HepG2 (cell line): ENCODE data around the gene MINDY1. TPM values are rescaled to one million over a fixed set of nuclear protein-coding genes. Genes with fewer than 3 reads are reported as not detected.

Experiments used
- ATF7 ChIP-seq, 2 experiments: fragments of 450-650 bp in 1 of 2; sonication (generic) in 1 of 2; formaldehyde crosslinking in 1 of 2; IDR thresholded peaks; 2 replicates each; pipeline versions ENCODE4 v1.4.0 to v1.6.1; 2016 to 2020; ENCODE audit warnings: antibody characterized with exemption in 1 of 2, mild to moderate bottlenecking in 1 of 2, missing genetic modification reagents in 1 of 2
- ATRX ChIP-seq: sonication (generic); formaldehyde crosslinking; IDR thresholded peaks from 2 replicates; pipeline ENCODE4 v1.4.0; 2020; ENCODE audit warnings: missing genetic modification reagents, borderline replicate concordance
- GLMP ChIP-seq: sonication (generic); formaldehyde crosslinking; IDR thresholded peaks from 2 replicates; pipeline ENCODE4 v1.9.0; 2021; ENCODE audit warnings: missing genetic modification reagents, mild to moderate bottlenecking, borderline replicate concordance
- ZFP41 ChIP-seq: sonication (generic); formaldehyde crosslinking; IDR thresholded peaks from 2 replicates; pipeline ENCODE4 v1.4.0; 2020; ENCODE audit warnings: mild to moderate bottlenecking, missing genetic modification reagents, borderline replicate concordance
- ZMAT3 ChIP-seq: sonication (generic); formaldehyde crosslinking; conservative IDR thresholded peaks from 2 replicates; pipeline ENCODE4 v1.7.0; 2021; ENCODE audit warnings: missing genetic modification reagents
- ZMAT5 ChIP-seq: sonication (generic); formaldehyde crosslinking; IDR thresholded peaks from 2 replicates; pipeline ENCODE4 v1.5.0; 2020; ENCODE audit warnings: mild to moderate bottlenecking, low read depth, missing genetic modification reagents, borderline replicate concordance
- ZNF235 ChIP-seq: sonication (generic); formaldehyde crosslinking; IDR thresholded peaks from 2 replicates; pipeline ENCODE4 v1.8.1; 2023; ENCODE audit warnings: mild to moderate bottlenecking, missing genetic modification reagents, borderline replicate concordance
- ZNF326 ChIP-seq: sonication (generic); formaldehyde crosslinking; IDR thresholded peaks from 2 replicates; pipeline ENCODE4 v1.4.0; 2020; ENCODE audit warnings: missing genetic modification reagents, borderline replicate concordance
- polyA plus RNA-seq, 8 experiments: library from polyadenylated mRNA; depleted of rRNA in 3 of 8; stranded (reverse) in 7 of 8; unstranded in 1 of 8; fragments of >200 nt; fragmentation: Illumina TruSeq in 4 of 8; extraction: Trizol in 4 of 8; gene quantifications; 2 replicates each; pipeline versions ENCODE4 v1.2.1 to v1.2.3, GENCODE V29; 2011 to 2016; ENCODE audit warnings: low read depth in 4 of 8, missing spikeins in 1 of 8, mixed read lengths in 1 of 8; ENCODE audit not compliant: insufficient read depth in 1 of 8
- total RNA-seq, 5 experiments: library from RNA; depleted of rRNA; stranded (reverse); fragments of >200 nt; fragmentation: Illumina TruSeq; extraction: Trizol; gene quantifications; 2 replicates each; pipeline ENCODE4 v1.2.3, GENCODE V29; 2016; ENCODE audit warnings: low read depth in 1 of 5
- TF ChIP-seq, protein P1 (sequence below): sonication (generic); formaldehyde crosslinking; IDR thresholded peaks from 2 replicates; pipeline ENCODE4 v1.4.0; 2020; ENCODE audit warnings: missing genetic modification reagents
- TF ChIP-seq, protein P2 (sequence below), 2 experiments: IDR thresholded peaks; 2 replicates each; pipeline ENCODE4 v1.6.1; 2011 to 2012; ENCODE audit warnings: low read length in 2 of 2, borderline replicate concordance in 1 of 2, low read depth in 1 of 2, mild to moderate bottlenecking in 1 of 2, moderate library complexity in 1 of 2
- TF ChIP-seq, protein P3 (sequence below): sonication (generic); formaldehyde crosslinking; IDR thresholded peaks from 2 replicates; pipeline ENCODE4 v1.4.0; 2020; ENCODE audit warnings: missing genetic modification reagents, borderline replicate concordance

MINDY1 gene
- total and polyA plus RNA-seq, 2 of the 13 experiments (the other 11 are each of a cell fraction or from before 2014, with no cell fraction given), result 11.1 to 15.0 TPM

DNA sequence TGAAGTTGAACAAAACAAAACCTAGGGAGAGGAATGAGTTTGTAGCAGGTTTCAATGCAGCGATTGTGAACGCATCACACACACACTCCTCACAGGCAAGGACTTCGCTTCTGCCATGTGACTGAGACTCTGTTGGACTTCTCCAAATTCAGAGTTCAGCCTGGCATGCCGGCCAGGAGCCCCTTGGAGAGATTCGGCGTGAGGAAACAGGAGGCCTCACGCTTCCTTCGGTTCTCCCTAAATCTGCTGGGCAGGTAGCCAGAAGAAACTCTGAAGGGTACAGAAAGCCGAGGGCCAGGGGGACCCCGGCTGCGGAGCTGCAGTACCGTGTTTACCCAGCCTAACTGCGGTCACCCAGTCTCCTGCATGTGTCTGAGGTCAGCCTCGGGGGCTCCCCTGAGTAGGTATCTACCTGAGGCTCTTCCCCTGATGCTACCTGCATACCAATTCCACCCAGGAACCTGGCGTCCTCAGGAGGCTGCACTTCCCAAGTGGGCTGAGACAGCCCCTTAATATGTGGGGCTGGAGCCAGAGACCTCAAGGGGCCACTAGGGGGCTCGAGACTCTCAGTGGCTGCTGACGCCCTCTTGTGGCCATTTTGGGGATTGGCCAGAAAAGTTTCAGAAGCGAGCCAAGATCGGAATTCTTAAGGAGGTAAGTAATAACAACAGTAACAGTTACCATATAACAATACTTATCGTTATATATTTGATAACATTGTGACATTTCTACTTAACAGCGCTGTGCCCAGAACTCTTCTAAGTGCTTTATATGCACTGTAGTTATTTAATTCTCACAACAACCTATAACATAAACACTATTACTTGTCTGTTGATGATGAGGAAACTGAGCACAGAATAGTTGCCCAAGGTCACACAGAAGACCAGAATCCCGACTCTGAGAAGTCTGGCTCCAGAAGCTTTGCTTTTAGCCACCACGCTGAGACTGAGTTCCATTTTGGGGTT is 27.3 kb downstream of the MINDY1 start (continued):
- TF ChIP-seq, protein P1, sequence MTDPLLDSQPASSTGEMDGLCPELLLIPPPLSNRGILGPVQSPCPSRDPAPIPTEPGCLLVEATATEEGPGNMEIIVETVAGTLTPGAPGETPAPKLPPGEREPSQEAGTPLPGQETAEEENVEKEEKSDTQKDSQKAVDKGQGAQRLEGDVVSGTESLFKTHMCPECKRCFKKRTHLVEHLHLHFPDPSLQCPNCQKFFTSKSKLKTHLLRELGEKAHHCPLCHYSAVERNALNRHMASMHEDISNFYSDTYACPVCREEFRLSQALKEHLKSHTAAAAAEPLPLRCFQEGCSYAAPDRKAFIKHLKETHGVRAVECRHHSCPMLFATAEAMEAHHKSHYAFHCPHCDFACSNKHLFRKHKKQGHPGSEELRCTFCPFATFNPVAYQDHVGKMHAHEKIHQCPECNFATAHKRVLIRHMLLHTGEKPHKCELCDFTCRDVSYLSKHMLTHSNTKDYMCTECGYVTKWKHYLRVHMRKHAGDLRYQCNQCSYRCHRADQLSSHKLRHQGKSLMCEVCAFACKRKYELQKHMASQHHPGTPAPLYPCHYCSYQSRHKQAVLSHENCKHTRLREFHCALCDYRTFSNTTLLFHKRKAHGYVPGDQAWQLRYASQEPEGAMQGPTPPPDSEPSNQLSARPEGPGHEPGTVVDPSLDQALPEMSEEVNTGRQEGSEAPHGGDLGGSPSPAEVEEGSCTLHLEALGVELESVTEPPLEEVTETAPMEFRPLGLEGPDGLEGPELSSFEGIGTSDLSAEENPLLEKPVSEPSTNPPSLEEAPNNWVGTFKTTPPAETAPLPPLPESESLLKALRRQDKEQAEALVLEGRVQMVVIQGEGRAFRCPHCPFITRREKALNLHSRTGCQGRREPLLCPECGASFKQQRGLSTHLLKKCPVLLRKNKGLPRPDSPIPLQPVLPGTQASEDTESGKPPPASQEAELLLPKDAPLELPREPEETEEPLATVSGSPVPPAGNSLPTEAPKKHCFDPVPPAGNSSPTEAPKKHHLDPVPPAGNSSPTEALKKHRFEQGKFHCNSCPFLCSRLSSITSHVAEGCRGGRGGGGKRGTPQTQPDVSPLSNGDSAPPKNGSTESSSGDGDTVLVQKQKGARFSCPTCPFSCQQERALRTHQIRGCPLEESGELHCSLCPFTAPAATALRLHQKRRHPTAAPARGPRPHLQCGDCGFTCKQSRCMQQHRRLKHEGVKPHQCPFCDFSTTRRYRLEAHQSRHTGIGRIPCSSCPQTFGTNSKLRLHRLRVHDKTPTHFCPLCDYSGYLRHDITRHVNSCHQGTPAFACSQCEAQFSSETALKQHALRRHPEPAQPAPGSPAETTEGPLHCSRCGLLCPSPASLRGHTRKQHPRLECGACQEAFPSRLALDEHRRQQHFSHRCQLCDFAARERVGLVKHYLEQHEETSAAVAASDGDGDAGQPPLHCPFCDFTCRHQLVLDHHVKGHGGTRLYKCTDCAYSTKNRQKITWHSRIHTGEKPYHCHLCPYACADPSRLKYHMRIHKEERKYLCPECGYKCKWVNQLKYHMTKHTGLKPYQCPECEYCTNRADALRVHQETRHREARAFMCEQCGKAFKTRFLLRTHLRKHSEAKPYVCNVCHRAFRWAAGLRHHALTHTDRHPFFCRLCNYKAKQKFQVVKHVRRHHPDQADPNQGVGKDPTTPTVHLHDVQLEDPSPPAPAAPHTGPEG (CRISPR knock-in tag), result no peak
- TF ChIP-seq, protein P2, sequence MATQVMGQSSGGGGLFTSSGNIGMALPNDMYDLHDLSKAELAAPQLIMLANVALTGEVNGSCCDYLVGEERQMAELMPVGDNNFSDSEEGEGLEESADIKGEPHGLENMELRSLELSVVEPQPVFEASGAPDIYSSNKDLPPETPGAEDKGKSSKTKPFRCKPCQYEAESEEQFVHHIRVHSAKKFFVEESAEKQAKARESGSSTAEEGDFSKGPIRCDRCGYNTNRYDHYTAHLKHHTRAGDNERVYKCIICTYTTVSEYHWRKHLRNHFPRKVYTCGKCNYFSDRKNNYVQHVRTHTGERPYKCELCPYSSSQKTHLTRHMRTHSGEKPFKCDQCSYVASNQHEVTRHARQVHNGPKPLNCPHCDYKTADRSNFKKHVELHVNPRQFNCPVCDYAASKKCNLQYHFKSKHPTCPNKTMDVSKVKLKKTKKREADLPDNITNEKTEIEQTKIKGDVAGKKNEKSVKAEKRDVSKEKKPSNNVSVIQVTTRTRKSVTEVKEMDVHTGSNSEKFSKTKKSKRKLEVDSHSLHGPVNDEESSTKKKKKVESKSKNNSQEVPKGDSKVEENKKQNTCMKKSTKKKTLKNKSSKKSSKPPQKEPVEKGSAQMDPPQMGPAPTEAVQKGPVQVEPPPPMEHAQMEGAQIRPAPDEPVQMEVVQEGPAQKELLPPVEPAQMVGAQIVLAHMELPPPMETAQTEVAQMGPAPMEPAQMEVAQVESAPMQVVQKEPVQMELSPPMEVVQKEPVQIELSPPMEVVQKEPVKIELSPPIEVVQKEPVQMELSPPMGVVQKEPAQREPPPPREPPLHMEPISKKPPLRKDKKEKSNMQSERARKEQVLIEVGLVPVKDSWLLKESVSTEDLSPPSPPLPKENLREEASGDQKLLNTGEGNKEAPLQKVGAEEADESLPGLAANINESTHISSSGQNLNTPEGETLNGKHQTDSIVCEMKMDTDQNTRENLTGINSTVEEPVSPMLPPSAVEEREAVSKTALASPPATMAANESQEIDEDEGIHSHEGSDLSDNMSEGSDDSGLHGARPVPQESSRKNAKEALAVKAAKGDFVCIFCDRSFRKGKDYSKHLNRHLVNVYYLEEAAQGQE (IDR thresholded peaks at IDR 0.05; ENCODE audit: borderline replicate concordance in 1 of 2, low read depth in 1 of 2, low read length in 2 of 2), result no peak
- TF ChIP-seq GLMP (CRISPR knock-in tag) (no peak), ATRX (no peak), ZNF235 (no peak), ZNF326 (no peak), ZMAT5 (CRISPR knock-in tag) (no peak), ATF7 (IDR thresholded peaks at IDR 0.05) (no peak), ATF7 (CRISPR knock-in tag; IDR thresholded peaks at IDR 0.05) (no peak), ZMAT3 (CRISPR knock-in tag) (no peak), ZFP41 (CRISPR knock-in tag) (no peak)
- TF ChIP-seq, protein P3, sequence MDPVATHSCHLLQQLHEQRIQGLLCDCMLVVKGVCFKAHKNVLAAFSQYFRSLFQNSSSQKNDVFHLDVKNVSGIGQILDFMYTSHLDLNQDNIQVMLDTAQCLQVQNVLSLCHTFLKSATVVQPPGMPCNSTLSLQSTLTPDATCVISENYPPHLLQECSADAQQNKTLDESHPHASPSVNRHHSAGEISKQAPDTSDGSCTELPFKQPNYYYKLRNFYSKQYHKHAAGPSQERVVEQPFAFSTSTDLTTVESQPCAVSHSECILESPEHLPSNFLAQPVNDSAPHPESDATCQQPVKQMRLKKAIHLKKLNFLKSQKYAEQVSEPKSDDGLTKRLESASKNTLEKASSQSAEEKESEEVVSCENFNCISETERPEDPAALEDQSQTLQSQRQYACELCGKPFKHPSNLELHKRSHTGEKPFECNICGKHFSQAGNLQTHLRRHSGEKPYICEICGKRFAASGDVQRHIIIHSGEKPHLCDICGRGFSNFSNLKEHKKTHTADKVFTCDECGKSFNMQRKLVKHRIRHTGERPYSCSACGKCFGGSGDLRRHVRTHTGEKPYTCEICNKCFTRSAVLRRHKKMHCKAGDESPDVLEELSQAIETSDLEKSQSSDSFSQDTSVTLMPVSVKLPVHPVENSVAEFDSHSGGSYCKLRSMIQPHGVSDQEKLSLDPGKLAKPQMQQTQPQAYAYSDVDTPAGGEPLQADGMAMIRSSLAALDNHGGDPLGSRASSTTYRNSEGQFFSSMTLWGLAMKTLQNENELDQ, result no peak
